ENCODE data around the gene ZNF146. TPM values are rescaled to one million over a fixed set of nuclear protein-coding genes. Genes with fewer than 3 reads are reported as not detected.

ZNF146 gene
- total RNA-seq, 2 experiments from 2014 or later: 102 to 109 TPM

- ChIA-PET POLR2A (no interaction called here), CTCF (no interaction called here)
- H3K4me3 Mint-ChIP-seq: no peak overlapping the region
- no peaks in the 10 kb centered on the region for H3K4me1 Mint-ChIP-seq (ENCODE audit: low read depth)
- H3K27ac Mint-ChIP-seq: no peak overlapping the region
- no peak for TF ChIP-seq CTCF (IDR thresholded peaks at IDR 0.05)
- intact Hi-C loops (cut with micrococcal nuclease): no loop called here
- peaks cover 27% of the 10 kb centered on the region for H3K9me3 Mint-ChIP-seq
- no peaks in the 10 kb centered on the region for H3K27me3 Mint-ChIP-seq
- H3K36me3 Mint-ChIP-seq (ENCODE audit: low read depth): peaks cover 12% of the 10 kb centered on the region
- DNase-seq (no peak), ATAC-seq (no peak)
Measured at GRCh38 chr19:36256064-36256463, 41.2 kb downstream of the ZNF146 start.

- Mint-ChIP-seq H3K4me3 (no peak overlapping the region), H3K9me3 (peaks cover 18% of the 10 kb centered on the region), H3K36me3 (ENCODE audit: low read depth) (peaks cover 12% of the 10 kb centered on the region), H3K27ac (no peak overlapping the region), H3K27me3 (no peaks in the 10 kb centered on the region), H3K4me1 (ENCODE audit: low read depth) (no peaks in the 10 kb centered on the region)
- no peak for TF ChIP-seq CTCF (IDR thresholded peaks at IDR 0.05)
- ATAC-seq (no peak), DNase-seq (no peak)
- POLR2A ChIA-PET: no interaction called here
- CTCF ChIA-PET: no interaction called here
- intact Hi-C loops (cut with micrococcal nuclease): no loop called here
Measured at GRCh38 chr19:36256853-36257519, 42.1 kb downstream of the ZNF146 start.

GRCh38 chr19:36257520-36257876 is 42.6 kb downstream of the ZNF146 start:
- ATAC-seq (no peak), DNase-seq (no peak)
- ChIA-PET POLR2A (no interaction called here), CTCF (no interaction called here)
- H3K9me3 Mint-ChIP-seq: peaks cover 18% of the 10 kb centered on the region
- intact Hi-C loops (cut with micrococcal nuclease): no loop called here
- TF ChIP-seq CTCF (IDR thresholded peaks at IDR 0.05): no peak
- H3K27me3 Mint-ChIP-seq: no peaks in the 10 kb centered on the region
- no peak overlapping the region for H3K27ac Mint-ChIP-seq
- no peaks in the 10 kb centered on the region for H3K4me1 Mint-ChIP-seq (ENCODE audit: low read depth)
- no peak overlapping the region for H3K4me3 Mint-ChIP-seq
- H3K36me3 Mint-ChIP-seq (ENCODE audit: low read depth): peaks cover 12% of the 10 kb centered on the region

GRCh38 chr19:36258028-36258875 is 43.3 kb downstream of the ZNF146 start:
- CTCF ChIA-PET: no interaction called here
- intact Hi-C loops (cut with micrococcal nuclease): no loop called here
- DNase-seq (no peak), ATAC-seq (no peak)
- no peak for TF ChIP-seq CTCF (IDR thresholded peaks at IDR 0.05)
- Mint-ChIP-seq H3K4me3 (no peak overlapping the region), H3K36me3 (ENCODE audit: low read depth) (peaks cover 12% of the 10 kb centered on the region), H3K4me1 (ENCODE audit: low read depth) (no peaks in the 10 kb centered on the region), H3K27me3 (no peaks in the 10 kb centered on the region), H3K27ac (no peak overlapping the region), H3K9me3 (peaks cover 20% of the 10 kb centered on the region)
- POLR2A ChIA-PET: no interaction called here

- no peak overlapping the region for H3K4me3 Mint-ChIP-seq
- CTCF ChIA-PET: no interaction called here
- intact Hi-C loops (cut with micrococcal nuclease): no loop called here
- peaks cover 12% of the 10 kb centered on the region for H3K36me3 Mint-ChIP-seq (ENCODE audit: low read depth)
- TF ChIP-seq CTCF (IDR thresholded peaks at IDR 0.05): no peak
- H3K9me3 Mint-ChIP-seq: peaks cover 24% of the 10 kb centered on the region
- H3K27me3 Mint-ChIP-seq: no peaks in the 10 kb centered on the region
- no peak for DNase-seq
- no peaks in the 10 kb centered on the region for H3K4me1 Mint-ChIP-seq (ENCODE audit: low read depth)
- no peak for ATAC-seq
- POLR2A ChIA-PET: no interaction called here
- no peak overlapping the region for H3K27ac Mint-ChIP-seq
Measured at GRCh38 chr19:36259211-36259610, 44.3 kb downstream of the ZNF146 start.

Data from activated CD8-positive, alpha-beta T cell treated with anti-CD3 and anti-CD28 coated beads for 36 hours (primary cell).